Heart left ventricle (tissue), 13 donors: Measurements from ENCODE around the gene TMEM179B.
A peak's percentile ranks its signal among the peaks of the same experiment; 100 is the strongest.

Experiments used
- POLR2A ChIP-seq, 2 donors: fragments of 450-650 bp; IDR thresholded peaks; one replicate each; pipeline ENCODE4 v1.6.1; 2017; ENCODE audit warnings: antibody characterized with exemption in 2 of 2, mild to moderate bottlenecking in 2 of 2, moderate library complexity in 2 of 2
- TF ChIP-seq, protein P1 (sequence below), 12 donors: fragments of 200-600 bp; sonication (generic) in 4 of 12; IDR thresholded peaks; one replicate each; pipeline versions ENCODE4 v1.5.0 to v1.8.0; 2018 to 2022; ENCODE audit warnings: antibody characterized with exemption in 12 of 12, mild to moderate bottlenecking in 5 of 12
- donor health status: ischemic (EF 13 %, LVEDD 7.1; RV severe dilation, severe dysfunction).
- donor health status: DM: no; HTN: yes; CAD: no.
- donor health status: DM: no; HTN: no; CAD: no.
- donor health status: ischemic (EF 25% LVEDD 6.9; RV normal size, moderate dysfunction).
- donor health status: ischemic (EF 25% LVEDD 5.7; RV mildly dilated, moderate dysfunction).
- donor health status: ischemic (EF 35%, LVEDD 5.7; RV mildly dilated, moderate dysfunction).
- donor health status: nonischemic (EF 11% LVEDD 7.7; RV severe dilation, severe dysfunction).
- donor health status: DM: yes; HTN: yes; CAD: no.
- donor health status: PGD.
- donor health status: ischemic (EF 29% LVEDD 5.4; RV normal size, mild dysfunction).
- donor health status: nonischemic (EF 23%, LVEDD 6.1; RV moderate dilation, normal function).

DNA sequence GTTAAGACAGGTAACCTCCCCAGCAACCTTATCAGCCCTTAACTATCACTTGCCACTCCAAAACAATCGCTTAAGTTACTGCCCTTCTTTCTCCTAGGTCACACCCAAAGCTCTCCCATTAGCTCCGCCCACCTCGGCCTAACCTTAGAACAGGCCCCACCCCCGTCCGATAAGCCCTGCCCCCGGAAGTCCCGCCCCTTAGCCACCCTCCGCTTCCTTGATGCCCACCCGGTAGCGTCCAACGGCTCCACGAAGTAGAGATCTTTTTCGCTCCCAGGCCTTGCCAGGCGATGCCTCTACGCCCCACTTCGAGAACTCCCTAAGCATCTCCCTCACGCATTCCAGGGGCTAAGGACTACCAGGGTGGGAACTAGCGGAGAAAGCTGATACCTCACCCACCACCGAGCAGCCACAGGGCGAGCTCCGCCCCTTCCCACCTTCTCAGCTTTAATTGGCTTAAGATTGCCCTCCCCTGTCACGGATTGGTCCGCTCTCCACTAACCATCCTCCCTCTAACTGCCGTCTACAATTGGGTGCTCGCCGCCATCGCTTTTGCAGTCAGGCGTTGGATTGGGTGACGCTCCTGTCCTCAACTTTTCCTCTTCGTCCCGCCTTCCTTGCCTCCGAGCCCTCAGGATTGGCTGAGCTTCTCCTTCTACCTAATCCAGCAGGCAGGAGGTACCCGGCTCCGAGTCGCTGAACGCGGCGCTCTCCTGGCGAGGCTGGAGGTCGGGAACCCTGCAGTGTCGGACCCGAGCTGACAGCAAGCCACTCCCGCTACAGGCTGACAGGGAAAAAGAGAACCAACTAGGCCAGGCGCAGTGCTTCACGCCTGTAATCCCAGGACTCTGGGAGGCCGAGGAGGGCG, 33.2 kb upstream of the TMEM179B start, which contains the start of gene ZBTB3:
- TF ChIP-seq, protein P1, sequence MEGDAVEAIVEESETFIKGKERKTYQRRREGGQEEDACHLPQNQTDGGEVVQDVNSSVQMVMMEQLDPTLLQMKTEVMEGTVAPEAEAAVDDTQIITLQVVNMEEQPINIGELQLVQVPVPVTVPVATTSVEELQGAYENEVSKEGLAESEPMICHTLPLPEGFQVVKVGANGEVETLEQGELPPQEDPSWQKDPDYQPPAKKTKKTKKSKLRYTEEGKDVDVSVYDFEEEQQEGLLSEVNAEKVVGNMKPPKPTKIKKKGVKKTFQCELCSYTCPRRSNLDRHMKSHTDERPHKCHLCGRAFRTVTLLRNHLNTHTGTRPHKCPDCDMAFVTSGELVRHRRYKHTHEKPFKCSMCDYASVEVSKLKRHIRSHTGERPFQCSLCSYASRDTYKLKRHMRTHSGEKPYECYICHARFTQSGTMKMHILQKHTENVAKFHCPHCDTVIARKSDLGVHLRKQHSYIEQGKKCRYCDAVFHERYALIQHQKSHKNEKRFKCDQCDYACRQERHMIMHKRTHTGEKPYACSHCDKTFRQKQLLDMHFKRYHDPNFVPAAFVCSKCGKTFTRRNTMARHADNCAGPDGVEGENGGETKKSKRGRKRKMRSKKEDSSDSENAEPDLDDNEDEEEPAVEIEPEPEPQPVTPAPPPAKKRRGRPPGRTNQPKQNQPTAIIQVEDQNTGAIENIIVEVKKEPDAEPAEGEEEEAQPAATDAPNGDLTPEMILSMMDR (IDR thresholded peaks at IDR 0.05), result peak in 1 of 12 donors; percentile 13
- peak in 1 of 2 donors; percentile 74 for TF ChIP-seq POLR2A (IDR thresholded peaks at IDR 0.05)
